Nephron (organoid): ENCODE results near the gene DNAI1.
"Not testable (repeated sequence)": the region's sequence is repeated elsewhere in the genome, so short reads cannot be mapped to it uniquely, and the experiment has no call there.

Experiments used
- H3K27ac Mint-ChIP-seq, 3 experiments: 2 replicates each; pipeline ENCODE4 v1.8.0; 2020; ENCODE audit warnings: mixed read lengths in 3 of 3, mild to moderate bottlenecking in 2 of 3, moderate library complexity in 1 of 3
- H3K27me3 Mint-ChIP-seq: 2 replicates; pipeline ENCODE4 v1.8.0; 2021; ENCODE audit warnings: low read depth, mild to moderate bottlenecking, moderate library complexity, mixed read lengths
- H3K36me3 Mint-ChIP-seq: 2 replicates; pipeline ENCODE4 v1.8.0; 2020; ENCODE audit warnings: low read depth, mixed read lengths
- H3K4me1 Mint-ChIP-seq: 2 replicates; pipeline ENCODE4 v1.8.0; 2020; ENCODE audit warnings: mixed read lengths
- H3K4me3 Mint-ChIP-seq, 3 experiments: 2 replicates each; pipeline ENCODE4 v1.8.0; 2020; ENCODE audit warnings: mild to moderate bottlenecking in 3 of 3, mixed read lengths in 3 of 3, moderate library complexity in 2 of 3
- H3K9me3 Mint-ChIP-seq: 2 replicates; pipeline ENCODE4 v1.8.0; 2020; ENCODE audit warnings: mixed read lengths
- CTCF ChIP-seq, 3 experiments: fragments of 200-600 bp; sonication (generic); IDR thresholded peaks; one replicate each; pipeline ENCODE4 v1.5.0; 2021; ENCODE audit warnings: antibody characterized with exemption in 3 of 3; ENCODE audit not compliant: unreplicated experiment in 3 of 3

Gene DNAI1

DNA sequence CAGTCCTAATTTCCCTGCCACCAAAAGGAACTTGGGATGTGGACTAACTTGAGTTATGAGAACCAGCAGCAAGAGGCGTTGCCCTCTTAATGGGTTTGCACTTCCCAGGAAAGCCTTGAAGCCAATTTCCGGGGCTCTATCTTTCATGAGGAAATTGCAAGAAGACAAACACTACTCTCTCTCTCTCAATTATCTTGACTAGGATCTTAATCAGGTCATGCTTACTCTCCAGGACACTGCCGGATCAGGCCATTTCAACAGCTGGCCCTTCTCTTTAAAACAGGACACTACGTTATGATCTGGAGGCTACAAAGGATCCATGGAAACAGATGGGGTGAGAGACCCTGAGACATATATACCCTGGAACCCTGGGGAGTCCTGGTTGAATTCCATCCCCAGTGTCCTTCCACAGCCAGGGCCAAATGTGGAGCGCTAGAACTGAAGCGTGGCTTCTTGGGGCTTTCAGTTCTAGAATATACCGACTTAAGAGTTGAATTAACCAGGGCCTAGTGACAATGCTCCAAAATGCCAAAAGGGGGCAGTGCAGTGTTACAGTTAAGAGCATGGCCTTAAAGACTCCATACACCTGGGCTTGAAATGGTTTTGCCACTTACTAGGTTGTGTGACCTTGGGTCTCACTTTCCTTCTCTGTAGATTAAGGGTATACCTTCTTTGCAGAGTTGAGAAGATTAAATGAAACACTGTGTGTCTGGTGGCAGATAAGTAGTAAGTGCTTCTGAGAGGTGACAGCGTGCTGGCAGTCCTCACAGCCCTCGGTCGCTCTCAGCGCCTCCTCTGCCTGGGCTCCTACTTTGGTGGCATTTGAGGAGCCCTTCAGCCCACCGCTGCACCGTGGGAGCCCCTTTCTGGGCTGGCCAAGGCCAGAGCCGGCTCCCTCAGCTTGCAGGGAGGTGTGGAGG is 21.3 kb upstream of the DNAI1 start:
- Mint-ChIP-seq H3K4me1 (peaks cover 28% of the 10 kb centered on the region), H3K4me3 (no peak overlapping the region), H3K36me3 (no peaks in the 10 kb centered on the region), H3K9me3 (no peaks in the 10 kb centered on the region), H3K27me3 (no peaks in the 10 kb centered on the region), H3K27ac (no peak overlapping the region)
- peak; percentile 71 to 78 (median 71) for TF ChIP-seq CTCF (IDR thresholded peaks at IDR 0.05; ENCODE audit: unreplicated experiment in 3 of 3)

GRCh38 chr9:34437926-34438307 is 20.7 kb upstream of the DNAI1 start:
- not testable (repeated sequence) for H3K27me3 Mint-ChIP-seq, H3K36me3 Mint-ChIP-seq, H3K27ac Mint-ChIP-seq, H3K4me3 Mint-ChIP-seq, H3K9me3 Mint-ChIP-seq
- H3K4me1 Mint-ChIP-seq, result peaks cover 25% of the 10 kb centered on the region

GRCh38 chr9:34438465-34438864 is 20.1 kb upstream of the DNAI1 start:
- H3K36me3 Mint-ChIP-seq, H3K9me3 Mint-ChIP-seq, H3K4me3 Mint-ChIP-seq, H3K27me3 Mint-ChIP-seq, H3K27ac Mint-ChIP-seq: not testable (repeated sequence)
- peaks cover 21% of the 10 kb centered on the region for H3K4me1 Mint-ChIP-seq

GRCh38 chr9:34440017-34440416 is 18.6 kb upstream of the DNAI1 start:
- Mint-ChIP-seq H3K36me3 (no peaks in the 10 kb centered on the region), H3K4me3 (no peak overlapping the region)

GRCh38 chr9:34442770-34443169 is 15.8 kb upstream of the DNAI1 start:
- no peaks in the 10 kb centered on the region for H3K36me3 Mint-ChIP-seq
- H3K4me3 Mint-ChIP-seq, result no peak overlapping the region
- H3K4me1 Mint-ChIP-seq, result peaks cover 19% of the 10 kb centered on the region
- H3K27me3 Mint-ChIP-seq, result peaks cover 4% of the 10 kb centered on the region
- H3K27ac Mint-ChIP-seq, result no peak overlapping the region
- no peaks in the 10 kb centered on the region for H3K9me3 Mint-ChIP-seq
- TF ChIP-seq CTCF (IDR thresholded peaks at IDR 0.05; ENCODE audit: unreplicated experiment in 3 of 3), result no peak

More at GRCh38 chr9:34440017-34440416, 18.6 kb upstream of the DNAI1 start:
- no peak for TF ChIP-seq CTCF (IDR thresholded peaks at IDR 0.05; ENCODE audit: unreplicated experiment in 3 of 3)
- H3K4me1 Mint-ChIP-seq, result peaks cover 19% of the 10 kb centered on the region
- H3K27me3 Mint-ChIP-seq, result no peaks in the 10 kb centered on the region
- H3K9me3 Mint-ChIP-seq, result no peaks in the 10 kb centered on the region
- H3K27ac Mint-ChIP-seq, result peak overlapping the region in 1 of 3 experiments; percentile 49

DNA sequence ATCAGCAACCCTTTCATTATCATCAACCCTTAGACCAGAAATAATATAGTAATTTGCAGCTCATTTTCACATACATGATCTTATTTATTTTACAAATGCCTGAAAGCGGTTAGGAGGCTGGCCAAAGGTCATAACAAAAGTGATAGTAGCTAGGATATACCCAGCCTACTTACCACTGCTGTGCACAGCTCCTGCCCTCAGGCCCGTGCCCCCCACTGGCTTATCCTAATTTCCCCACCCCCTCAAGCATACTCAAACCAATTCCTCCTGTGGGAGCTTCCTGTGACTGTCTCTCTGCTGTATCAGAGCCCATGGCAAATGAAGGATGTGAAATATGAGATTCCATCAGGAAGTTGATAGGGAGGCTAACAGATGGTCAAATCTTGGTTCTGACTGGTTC is 15.1 kb upstream of the DNAI1 start:
- H3K4me1 Mint-ChIP-seq, result peaks cover 19% of the 10 kb centered on the region
- peaks cover 4% of the 10 kb centered on the region for H3K27me3 Mint-ChIP-seq
- H3K9me3 Mint-ChIP-seq, result no peaks in the 10 kb centered on the region
- no peaks in the 10 kb centered on the region for H3K36me3 Mint-ChIP-seq
- H3K4me3 Mint-ChIP-seq, result no peak overlapping the region
- TF ChIP-seq CTCF (IDR thresholded peaks at IDR 0.05; ENCODE audit: unreplicated experiment in 3 of 3), result no peak
- no peak overlapping the region for H3K27ac Mint-ChIP-seq

DNA sequence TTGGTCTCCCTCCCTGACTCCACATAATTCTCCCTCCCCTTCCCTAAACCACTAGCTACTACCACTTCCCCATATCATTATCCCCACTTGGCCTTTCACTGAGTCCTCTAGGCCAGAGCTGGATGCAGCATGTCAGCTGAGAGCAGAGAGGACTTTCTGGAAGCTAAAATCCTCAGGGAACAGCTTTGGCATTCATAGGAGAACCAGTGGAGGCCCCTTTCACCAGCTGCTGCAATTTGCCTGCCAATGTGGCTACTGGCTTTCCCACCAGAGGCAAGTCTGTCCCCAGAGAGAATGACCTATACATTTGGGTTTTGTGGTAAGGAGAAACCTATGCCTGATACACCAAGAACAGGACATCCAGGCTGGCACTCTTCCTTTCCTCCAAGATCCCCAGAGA is 14.6 kb upstream of the DNAI1 start:
- H3K27ac Mint-ChIP-seq, result no peak overlapping the region
- no peaks in the 10 kb centered on the region for H3K36me3 Mint-ChIP-seq
- peaks cover 4% of the 10 kb centered on the region for H3K27me3 Mint-ChIP-seq
- no peak overlapping the region for H3K4me3 Mint-ChIP-seq
- H3K4me1 Mint-ChIP-seq, result peaks cover 19% of the 10 kb centered on the region
- no peaks in the 10 kb centered on the region for H3K9me3 Mint-ChIP-seq
- TF ChIP-seq CTCF (IDR thresholded peaks at IDR 0.05; ENCODE audit: unreplicated experiment in 3 of 3), result no peak
